OCI-LY3 (cell line): ENCODE measurements around the gene ATG7.

Experiments used
- H2AFZ ChIP-seq: fragments of 200-600, 300-600 bp; shearing (Covaris generic); 2 replicates; pipeline ENCODE4 v1.6.0; 2014; ENCODE audit warnings: antibody characterized with exemption, low read depth, low read length
- H3K27ac ChIP-seq: fragments of 200-600, 300-600 bp; sonication (generic); 2 replicates; pipeline ENCODE4 v1.5.1; 2014; ENCODE audit warnings: mild to moderate bottlenecking, low read length, moderate library complexity, mixed read lengths
- H3K27me3 ChIP-seq: fragments of 200-600, 300-600 bp; sonication (generic); 2 replicates; pipeline ENCODE4 v1.6.1; 2014; ENCODE audit warnings: low read depth, low read length, mixed read lengths
- H3K36me3 ChIP-seq: fragments of 200-600, 300-600 bp; sonication (generic); replicated peaks from 2 replicates; pipeline ENCODE3; 2014; ENCODE audit warnings: low read depth, low read length, mixed read lengths
- H3K4me1 ChIP-seq: fragments of 300-600, 200-600 bp; sonication (generic); 2 replicates; pipeline ENCODE4 v1.6.1; 2014; ENCODE audit warnings: low read length, mixed read lengths
- H3K4me2 ChIP-seq: fragments of 200-600, 300-600 bp; sonication (generic); 2 replicates; pipeline ENCODE4 v1.6.1; 2014; ENCODE audit warnings: low read length, mixed read lengths
- H3K4me3 ChIP-seq: fragments of 300-600, 200-600 bp; sonication (generic); 2 replicates; pipeline ENCODE4 v1.5.1; 2014; ENCODE audit warnings: antibody characterized with exemption, mild to moderate bottlenecking, low read length, moderate library complexity
- H3K79me2 ChIP-seq: fragments of 300-600, 200-600 bp; shearing (Covaris generic); 2 replicates; pipeline ENCODE4 v1.6.1; 2014; ENCODE audit warnings: mild to moderate bottlenecking, low read length, mixed read lengths
- H3K9ac ChIP-seq: fragments of 300-600, 200-600 bp; shearing (Covaris generic); 2 replicates; pipeline ENCODE4 v1.6.0; 2014; ENCODE audit warnings: mild to moderate bottlenecking, low read length, moderate library complexity
- H3K9me3 ChIP-seq: fragments of 200-600, 300-600 bp; shearing (Covaris generic); 2 replicates; pipeline ENCODE4 v1.6.1; 2014; ENCODE audit warnings: low read length, mixed read lengths; ENCODE audit not compliant: insufficient read depth
- H4K20me1 ChIP-seq: fragments of 200-600, 300-600 bp; sonication (generic); 2 replicates; pipeline ENCODE4 v1.6.1; 2016; ENCODE audit warnings: low read length, mixed read lengths; ENCODE audit not compliant: insufficient read depth
- CTCF ChIP-seq: fragments of 200-600, 300-600 bp; sonication (generic); IDR thresholded peaks from 2 replicates; pipeline ENCODE4 v1.5.1; 2014; ENCODE audit warnings: antibody characterized with exemption, low read length, low read depth
- EZH2phosphoT487 ChIP-seq: fragments of 200-600 bp; shearing (Covaris generic); IDR thresholded peaks from 2 replicates; pipeline ENCODE4 v1.6.1; 2018; ENCODE audit warnings: antibody characterized with exemption, mixed run types, low read depth

The ATG7 gene

GRCh38 chr3:11545186-11545851 is 273.1 kb downstream of the ATG7 start:
- no peaks in the 10 kb centered on the region for H4K20me1 ChIP-seq
- TF ChIP-seq EZH2phosphoT487: no peak
- no peak for TF ChIP-seq CTCF
- H2AFZ ChIP-seq: no peak overlapping the region
- no peak overlapping the region for H3K4me2 ChIP-seq
- H3K9ac ChIP-seq: no peak overlapping the region
- H3K4me3 ChIP-seq: no peak overlapping the region
- H3K4me1 ChIP-seq: no peaks in the 10 kb centered on the region
- H3K79me2 ChIP-seq: no peaks in the 10 kb centered on the region
- no peaks in the 10 kb centered on the region for H3K27me3 ChIP-seq
- H3K9me3 ChIP-seq: no peaks in the 10 kb centered on the region
- no peak overlapping the region for H3K27ac ChIP-seq
- no peaks in the 10 kb centered on the region for H3K36me3 ChIP-seq

DNA sequence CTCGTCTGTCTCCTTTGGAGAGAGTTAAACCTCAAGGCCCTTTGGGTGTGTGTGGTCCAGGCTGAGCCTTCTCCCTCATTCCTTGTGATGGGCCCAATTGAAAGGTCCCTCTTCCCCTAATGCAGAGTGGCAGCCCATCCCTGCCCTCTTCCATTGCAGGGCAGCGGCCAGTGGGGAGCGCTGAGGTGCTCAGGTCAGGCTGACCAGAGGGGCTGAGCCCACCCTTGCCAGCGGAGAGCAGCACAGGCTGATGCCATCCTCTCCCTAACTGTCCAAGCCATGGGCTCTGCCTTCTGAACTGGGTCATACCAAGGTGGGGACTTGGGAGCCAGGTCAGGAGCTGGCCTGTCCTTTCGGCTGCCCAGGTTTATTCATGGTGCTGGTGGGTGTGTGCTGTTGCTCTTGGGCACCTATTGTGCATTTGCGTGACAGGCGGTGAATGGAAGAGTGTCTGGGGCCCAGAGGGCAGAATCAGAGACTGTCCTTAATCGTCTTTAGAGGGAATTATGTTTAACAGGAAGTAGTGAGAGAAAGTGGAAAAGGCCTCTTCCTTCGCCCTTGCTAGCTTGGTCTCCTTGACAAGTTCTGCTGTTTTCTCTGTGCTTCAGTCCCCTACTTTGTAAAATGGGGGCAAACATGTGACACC is 274.6 kb downstream of the ATG7 start:
- Histone ChIP-seq H3K79me2 (no peaks in the 10 kb centered on the region), H4K20me1 (no peaks in the 10 kb centered on the region), H3K4me2 (no peak overlapping the region), H3K4me1 (no peaks in the 10 kb centered on the region), H3K27ac (no peak overlapping the region), H3K36me3 (no peaks in the 10 kb centered on the region), H2AFZ (no peak overlapping the region), H3K9me3 (no peaks in the 10 kb centered on the region), H3K27me3 (no peaks in the 10 kb centered on the region), H3K9ac (no peak overlapping the region), H3K4me3 (no peak overlapping the region)
- TF ChIP-seq CTCF (no peak), EZH2phosphoT487 (no peak)

- Histone ChIP-seq H3K27me3 (no peaks in the 10 kb centered on the region), H3K27ac (no peak overlapping the region), H2AFZ (no peak overlapping the region), H4K20me1 (no peaks in the 10 kb centered on the region), H3K9ac (no peak overlapping the region), H3K4me3 (no peak overlapping the region), H3K4me1 (no peaks in the 10 kb centered on the region), H3K9me3 (no peaks in the 10 kb centered on the region), H3K4me2 (no peak overlapping the region), H3K79me2 (no peaks in the 10 kb centered on the region), H3K36me3 (no peaks in the 10 kb centered on the region)
- TF ChIP-seq CTCF (no peak), EZH2phosphoT487 (no peak)
These were observed 275.3 kb downstream of the ATG7 start for GRCh38 chr3:11547498-11547897.

DNA sequence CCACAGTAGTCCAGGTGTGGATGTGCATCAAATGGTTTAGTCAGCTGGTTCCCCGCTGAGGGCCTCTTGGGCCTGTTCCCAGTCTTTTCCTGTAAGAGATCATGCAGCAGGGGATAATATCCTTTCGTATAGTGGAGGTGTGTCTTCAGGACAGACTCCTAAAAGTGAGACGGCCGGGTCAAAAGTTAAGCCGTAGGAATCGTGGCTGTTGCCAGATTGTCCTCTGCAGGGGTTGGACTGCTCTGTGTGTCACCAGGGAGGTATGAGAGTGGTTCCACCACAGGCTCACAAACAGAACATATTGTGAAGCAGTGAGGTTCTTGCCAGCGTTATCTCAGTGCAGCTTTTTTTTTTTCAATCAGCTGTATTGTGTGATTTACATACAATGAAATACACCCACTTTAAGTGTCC is 276.5 kb downstream of the ATG7 start:
- TF ChIP-seq EZH2phosphoT487 (no peak), CTCF (no peak)
- no peak overlapping the region for H2AFZ ChIP-seq
- no peak overlapping the region for H3K9ac ChIP-seq
- no peaks in the 10 kb centered on the region for H3K4me1 ChIP-seq
- no peak overlapping the region for H3K4me3 ChIP-seq
- H3K79me2 ChIP-seq: no peaks in the 10 kb centered on the region
- no peak overlapping the region for H3K4me2 ChIP-seq
- no peaks in the 10 kb centered on the region for H3K9me3 ChIP-seq
- H3K27ac ChIP-seq: no peak overlapping the region
- no peaks in the 10 kb centered on the region for H3K36me3 ChIP-seq
- no peaks in the 10 kb centered on the region for H4K20me1 ChIP-seq
- no peaks in the 10 kb centered on the region for H3K27me3 ChIP-seq
